ENCODE results near the gene WWOX.

WWOX gene

DNA sequence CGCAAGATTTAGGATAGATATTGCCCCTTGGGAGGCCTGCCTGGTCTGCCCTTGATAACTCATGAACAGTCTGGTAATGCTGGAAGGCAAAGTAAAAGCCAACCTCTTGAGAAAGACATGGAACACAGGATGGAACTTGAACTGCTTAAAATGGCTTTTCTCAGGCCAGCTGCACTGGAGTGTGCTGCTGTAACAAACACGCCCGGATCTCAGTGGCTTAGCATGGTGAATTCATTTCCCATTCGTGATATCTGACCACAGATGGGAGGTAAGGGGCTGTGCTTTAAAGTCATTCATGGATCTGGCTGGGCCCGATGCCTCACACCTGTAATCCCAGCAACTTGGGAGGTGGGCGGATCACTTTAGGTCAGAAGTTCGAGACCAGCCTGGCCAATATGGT, 113.2 kb downstream of the WWOX start:
- no peak overlapping the region for H3K27ac ChIP-seq
- H3K9ac ChIP-seq (ENCODE audit: insufficient read length), result no peak overlapping the region
- TF ChIP-seq POLR2AphosphoS5 (IDR thresholded peaks at IDR 0.05; ENCODE audit: borderline replicate concordance, low read depth, low read length) (no peak), FOXP2 (optimal IDR thresholded peaks at IDR 0.05; ENCODE audit: control extremely low read depth, extremely low read length, insufficient read depth) (no peak), EZH2 (IDR thresholded peaks at IDR 0.05) (no peak)
- no peak overlapping the region for H3K4me3 ChIP-seq
- H3K36me3 ChIP-seq (ENCODE audit: insufficient read depth, low read length), result no peaks in the 10 kb centered on the region
- no peaks in the 10 kb centered on the region for H3K9me3 ChIP-seq (ENCODE audit: low read depth, low read length)
- no peak for DNase-seq (ENCODE audit: low read depth, low spot score)

DNA sequence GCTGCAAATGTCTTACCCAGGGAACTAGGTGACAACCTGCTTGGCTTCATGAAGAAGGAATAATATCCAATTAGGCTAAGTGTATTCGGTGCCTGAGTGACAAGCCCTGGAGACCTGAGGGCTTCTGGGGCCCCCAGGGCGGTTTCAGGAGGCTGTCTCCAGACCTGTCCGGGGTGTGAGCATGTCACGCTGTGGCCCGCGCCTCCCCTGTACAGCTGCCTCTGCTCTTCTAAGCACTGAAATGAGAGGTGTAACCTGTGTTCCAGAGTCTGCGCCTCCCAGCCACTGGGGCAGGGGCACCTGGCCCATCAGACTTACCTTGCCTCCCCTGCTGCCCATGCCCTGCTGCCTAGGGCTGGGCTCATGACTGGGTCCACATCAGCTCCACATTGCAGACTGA, 114.3 kb downstream of the WWOX start:
- Histone ChIP-seq H3K9ac (ENCODE audit: insufficient read length) (no peak overlapping the region), H3K4me3 (no peak overlapping the region), H3K27ac (no peak overlapping the region), H3K9me3 (ENCODE audit: low read depth, low read length) (no peaks in the 10 kb centered on the region), H3K36me3 (ENCODE audit: insufficient read depth, low read length) (no peaks in the 10 kb centered on the region)
- no peak for DNase-seq (ENCODE audit: low read depth, low spot score)
- TF ChIP-seq POLR2AphosphoS5 (IDR thresholded peaks at IDR 0.05; ENCODE audit: borderline replicate concordance, low read depth, low read length), result no peak

DNA sequence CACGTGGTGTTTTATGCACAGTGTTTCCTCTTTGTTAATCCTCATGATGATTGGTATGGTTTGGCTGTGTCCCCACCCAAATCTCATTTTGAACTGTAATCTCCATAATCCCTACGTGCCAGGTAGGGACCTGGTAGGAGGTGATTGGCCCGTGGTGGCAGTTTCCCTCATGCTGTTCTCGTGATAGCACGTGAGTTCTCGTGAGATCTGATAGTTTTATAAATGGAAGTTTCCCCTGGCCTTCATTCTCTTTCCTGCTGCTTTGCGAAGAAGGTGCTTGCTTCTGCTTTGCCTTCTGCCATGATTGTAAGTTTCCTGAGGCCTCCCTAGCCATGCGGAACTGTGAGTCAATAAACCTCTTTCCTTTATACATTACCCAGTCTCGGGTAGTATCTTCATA, 115.8 kb downstream of the WWOX start:
- no peak for DNase-seq (ENCODE audit: low read depth, low spot score)
- Histone ChIP-seq H3K27ac (no peak overlapping the region), H3K9ac (ENCODE audit: insufficient read length) (no peak overlapping the region), H3K36me3 (ENCODE audit: insufficient read depth, low read length) (no peaks in the 10 kb centered on the region), H3K9me3 (ENCODE audit: low read depth, low read length) (no peaks in the 10 kb centered on the region), H3K4me3 (no peak overlapping the region)
- TF ChIP-seq FOXP2 (optimal IDR thresholded peaks at IDR 0.05; ENCODE audit: control extremely low read depth, extremely low read length, insufficient read depth), result no peak
- no peak for TF ChIP-seq EZH2 (IDR thresholded peaks at IDR 0.05)
- no peak for TF ChIP-seq POLR2AphosphoS5 (IDR thresholded peaks at IDR 0.05; ENCODE audit: borderline replicate concordance, low read depth, low read length)

DNA sequence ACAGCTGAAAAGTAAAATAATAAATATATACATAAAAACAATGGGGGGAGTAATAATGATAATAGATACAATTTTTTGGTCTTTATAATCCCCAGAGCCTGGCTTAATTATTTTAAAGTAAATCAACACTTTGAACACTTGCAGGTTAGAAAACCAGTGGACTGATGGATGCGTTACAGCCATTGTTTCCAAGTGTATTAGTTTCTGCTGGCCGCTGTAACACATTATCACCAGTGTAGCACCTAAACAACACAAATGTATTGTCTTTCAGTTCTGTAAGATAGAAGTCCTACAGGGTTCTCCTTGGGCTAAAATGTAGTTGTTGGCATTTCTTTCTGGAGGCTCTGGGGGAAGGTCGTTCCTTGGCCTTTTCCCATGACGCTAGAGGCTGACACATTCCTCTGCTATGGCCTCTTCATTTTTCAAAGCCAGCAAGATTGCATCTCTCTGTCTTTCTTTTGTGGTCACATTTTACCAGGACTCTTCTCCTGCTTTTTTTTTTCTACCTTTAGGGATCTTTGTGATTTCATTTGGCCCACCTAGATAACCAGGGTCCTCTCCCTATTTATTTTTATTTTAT, 116.8 kb downstream of the WWOX start:
- no peak overlapping the region for H3K27ac ChIP-seq
- TF ChIP-seq EZH2 (IDR thresholded peaks at IDR 0.05), result no peak
- no peak for TF ChIP-seq POLR2AphosphoS5 (IDR thresholded peaks at IDR 0.05; ENCODE audit: borderline replicate concordance, low read depth, low read length)
- TF ChIP-seq FOXP2 (optimal IDR thresholded peaks at IDR 0.05; ENCODE audit: control extremely low read depth, extremely low read length, insufficient read depth), result no peak
- no peaks in the 10 kb centered on the region for H3K36me3 ChIP-seq (ENCODE audit: insufficient read depth, low read length)
- no peaks in the 10 kb centered on the region for H3K9me3 ChIP-seq (ENCODE audit: low read depth, low read length)
- H3K9ac ChIP-seq (ENCODE audit: insufficient read length), result no peak overlapping the region
- H3K4me3 ChIP-seq, result no peak overlapping the region
- DNase-seq (ENCODE audit: low read depth, low spot score), result no peak

DNA sequence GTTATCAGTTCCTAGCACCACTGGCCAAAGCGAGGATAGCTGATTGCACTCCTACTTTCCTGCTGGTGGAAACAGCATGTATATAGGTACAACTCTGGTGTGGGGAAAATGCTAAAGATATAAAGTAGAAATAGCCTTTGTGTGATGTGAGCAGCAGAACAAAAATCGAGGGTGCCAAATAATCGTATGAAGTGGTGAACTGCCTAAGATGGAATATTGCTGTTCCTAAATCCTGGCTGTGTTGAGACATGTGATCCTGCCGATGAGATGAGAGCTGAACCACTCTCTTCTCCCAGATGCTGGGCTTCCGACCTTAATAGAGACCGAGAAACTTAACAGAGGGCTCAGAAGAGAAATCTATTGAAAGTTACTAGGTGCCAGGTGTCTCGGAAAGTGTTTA, 117.8 kb downstream of the WWOX start:
- DNase-seq (ENCODE audit: low read depth, low spot score), result no peak
- H3K36me3 ChIP-seq (ENCODE audit: insufficient read depth, low read length), result no peaks in the 10 kb centered on the region
- no peak overlapping the region for H3K4me3 ChIP-seq
- no peak for TF ChIP-seq POLR2AphosphoS5 (IDR thresholded peaks at IDR 0.05; ENCODE audit: borderline replicate concordance, low read depth, low read length)
- TF ChIP-seq FOXP2 (optimal IDR thresholded peaks at IDR 0.05; ENCODE audit: control extremely low read depth, extremely low read length, insufficient read depth), result no peak
- TF ChIP-seq EZH2 (IDR thresholded peaks at IDR 0.05), result no peak
- H3K9ac ChIP-seq (ENCODE audit: insufficient read length), result no peak overlapping the region
- H3K9me3 ChIP-seq (ENCODE audit: low read depth, low read length), result no peaks in the 10 kb centered on the region
- no peak overlapping the region for H3K27ac ChIP-seq

DNA sequence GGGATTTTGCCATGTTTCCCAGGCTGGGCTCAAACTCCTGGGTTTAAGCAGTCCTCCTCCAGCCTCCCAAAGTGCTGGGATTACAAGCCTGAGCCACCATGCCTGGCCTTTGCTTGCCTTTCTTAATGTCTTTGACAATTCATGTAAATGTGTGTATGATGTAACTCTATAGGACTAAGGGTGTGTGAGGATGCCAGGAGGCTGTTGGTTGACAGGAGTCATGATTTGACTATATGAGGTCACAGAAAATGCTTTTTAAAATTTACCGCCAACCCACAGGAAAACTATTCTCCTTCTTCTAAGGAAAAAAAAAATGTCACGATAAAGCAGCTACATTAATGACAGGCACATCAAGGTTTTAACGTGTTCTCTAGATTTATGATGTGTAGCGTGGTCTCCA, 118.8 kb downstream of the WWOX start:
- H3K4me3 ChIP-seq, result no peak overlapping the region
- no peak overlapping the region for H3K9ac ChIP-seq (ENCODE audit: insufficient read length)
- DNase-seq (ENCODE audit: low read depth, low spot score), result no peak
- TF ChIP-seq POLR2AphosphoS5 (IDR thresholded peaks at IDR 0.05; ENCODE audit: borderline replicate concordance, low read depth, low read length) (no peak), EZH2 (IDR thresholded peaks at IDR 0.05) (no peak), FOXP2 (optimal IDR thresholded peaks at IDR 0.05; ENCODE audit: control extremely low read depth, extremely low read length, insufficient read depth) (no peak)
- no peaks in the 10 kb centered on the region for H3K9me3 ChIP-seq (ENCODE audit: low read depth, low read length)
- H3K36me3 ChIP-seq (ENCODE audit: insufficient read depth, low read length), result no peaks in the 10 kb centered on the region
- no peak overlapping the region for H3K27ac ChIP-seq

DNA sequence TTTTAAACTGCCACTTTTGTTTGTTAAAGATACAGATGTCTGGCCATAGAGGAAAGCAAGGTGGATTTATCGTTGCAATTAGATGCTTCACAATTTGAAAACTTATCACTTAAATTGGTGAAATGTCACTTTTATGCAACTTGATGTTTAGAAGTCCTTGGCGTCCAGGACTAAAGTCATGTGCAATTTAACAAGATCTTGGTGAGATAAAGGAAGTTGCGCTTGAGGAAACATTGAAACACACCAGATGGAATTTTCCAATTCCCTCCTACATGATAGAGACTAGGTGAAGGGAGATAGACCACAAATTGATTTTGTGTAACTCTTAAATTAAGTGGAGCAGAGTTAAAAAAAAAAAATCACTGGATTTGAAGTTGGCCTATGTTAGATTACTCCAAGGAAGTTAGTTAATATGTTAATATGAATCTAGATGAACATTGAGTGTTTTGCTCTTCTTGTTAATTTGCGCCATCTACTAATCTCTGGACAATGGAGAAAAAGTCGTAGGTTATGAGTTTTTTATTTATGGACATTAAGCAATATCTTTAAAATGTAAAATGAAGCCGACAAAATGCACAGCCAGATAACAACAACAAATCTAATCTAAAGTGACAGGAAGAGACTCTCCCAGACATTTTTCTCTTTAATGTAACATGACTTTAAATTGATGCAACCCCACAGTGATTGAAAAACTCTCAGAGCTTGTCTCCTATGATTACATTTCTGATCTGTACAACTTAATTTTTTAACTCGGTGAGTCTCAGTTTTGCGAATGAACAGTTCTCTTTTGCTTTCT, 119.6 kb downstream of the WWOX start:
- H3K36me3 ChIP-seq (ENCODE audit: insufficient read depth, low read length), result no peaks in the 10 kb centered on the region
- no peak for DNase-seq (ENCODE audit: low read depth, low spot score)
- TF ChIP-seq FOXP2 (optimal IDR thresholded peaks at IDR 0.05; ENCODE audit: control extremely low read depth, extremely low read length, insufficient read depth) (no peak), EZH2 (IDR thresholded peaks at IDR 0.05) (no peak), POLR2AphosphoS5 (IDR thresholded peaks at IDR 0.05; ENCODE audit: borderline replicate concordance, low read depth, low read length) (no peak)
- no peak overlapping the region for H3K9ac ChIP-seq (ENCODE audit: insufficient read length)
- no peak overlapping the region for H3K27ac ChIP-seq
- no peaks in the 10 kb centered on the region for H3K9me3 ChIP-seq (ENCODE audit: low read depth, low read length)
- H3K4me3 ChIP-seq, result no peak overlapping the region

DNA sequence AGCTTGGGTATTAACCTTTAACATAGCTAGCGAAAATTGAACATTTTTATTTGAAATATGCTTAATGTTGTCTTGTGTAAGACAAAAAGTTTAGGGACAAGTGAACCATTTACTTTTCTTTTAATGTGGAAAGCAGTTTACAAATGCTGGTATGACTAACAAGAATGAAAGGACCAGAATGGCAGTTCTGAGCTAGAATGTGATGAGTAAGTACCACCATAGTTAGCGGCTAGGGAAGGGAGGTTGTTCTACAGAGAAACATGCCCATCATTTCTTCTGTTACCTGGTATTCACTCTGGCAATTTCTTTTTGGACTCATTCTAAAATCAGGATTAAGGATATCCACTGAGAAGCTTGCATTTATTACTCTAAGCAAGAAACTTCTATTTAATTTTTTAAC, 121.1 kb downstream of the WWOX start:
- no peak overlapping the region for H3K4me3 ChIP-seq
- no peaks in the 10 kb centered on the region for H3K9me3 ChIP-seq (ENCODE audit: low read depth, low read length)
- no peak overlapping the region for H3K27ac ChIP-seq
- DNase-seq (ENCODE audit: low read depth, low spot score), result no peak
- no peak for TF ChIP-seq FOXP2 (optimal IDR thresholded peaks at IDR 0.05; ENCODE audit: control extremely low read depth, extremely low read length, insufficient read depth)
- H3K36me3 ChIP-seq (ENCODE audit: insufficient read depth, low read length), result no peaks in the 10 kb centered on the region
- no peak overlapping the region for H3K9ac ChIP-seq (ENCODE audit: insufficient read length)

DNA sequence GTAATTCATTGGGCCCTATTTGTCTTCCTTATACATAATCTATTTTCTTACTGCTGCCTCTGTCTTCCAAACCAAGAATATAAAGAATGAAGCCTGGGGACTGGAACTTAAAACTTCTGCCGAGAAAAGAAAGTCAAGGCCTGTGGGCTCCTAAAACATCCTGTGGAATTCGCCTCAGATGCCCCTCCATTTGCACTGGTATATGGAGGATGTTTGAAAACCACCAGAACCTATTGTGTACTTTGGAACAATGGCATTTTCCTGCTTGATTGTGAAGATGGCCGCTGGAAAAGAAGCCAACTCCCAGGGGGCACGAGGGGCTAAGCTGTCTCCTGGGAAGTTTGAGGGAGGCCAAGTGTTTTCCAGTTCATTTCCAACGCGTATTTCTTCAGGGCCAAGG, 122.4 kb downstream of the WWOX start:
- TF ChIP-seq POLR2AphosphoS5 (IDR thresholded peaks at IDR 0.05; ENCODE audit: borderline replicate concordance, low read depth, low read length) (no peak), EZH2 (IDR thresholded peaks at IDR 0.05) (no peak), FOXP2 (optimal IDR thresholded peaks at IDR 0.05; ENCODE audit: control extremely low read depth, extremely low read length, insufficient read depth) (no peak)
- H3K9me3 ChIP-seq (ENCODE audit: low read depth, low read length), result no peaks in the 10 kb centered on the region
- no peak overlapping the region for H3K27ac ChIP-seq
- no peak for DNase-seq (ENCODE audit: low read depth, low spot score)
- no peak overlapping the region for H3K4me3 ChIP-seq
- H3K36me3 ChIP-seq (ENCODE audit: insufficient read depth, low read length), result no peaks in the 10 kb centered on the region
- no peak overlapping the region for H3K9ac ChIP-seq (ENCODE audit: insufficient read length)

Measured in SK-N-MC (cell line).